Mesendoderm (in vitro differentiated cells): Measurements from ENCODE around the gene TRERF1.
"Not testable (repeated sequence)": the region's sequence is repeated elsewhere in the genome, so short reads cannot be mapped to it uniquely, and the experiment has no call there.

Experiments used
- DNase-seq: peaks from one replicate; pipeline ENCODE4 v3.0.0; 2013
- H2AK5ac ChIP-seq: 2 replicates; pipeline ENCODE4 v1.6.1; 2013; ENCODE audit warnings: low read length, inconsistent platforms
- H2BK120ac ChIP-seq: 2 replicates; pipeline ENCODE4 v1.6.1; 2013; ENCODE audit warnings: low read depth, mild to moderate bottlenecking, low read length, moderate library complexity, mixed read lengths
- H2BK15ac ChIP-seq: replicated peaks from 2 replicates; pipeline ENCODE4 v1.6.1; 2013; ENCODE audit warnings: low read depth, mild to moderate bottlenecking, moderate library complexity
- H2BK5ac ChIP-seq: 2 replicates; pipeline ENCODE4 v1.6.1; 2013; ENCODE audit warnings: low read length, inconsistent platforms
- H3K18ac ChIP-seq: 2 replicates; pipeline ENCODE4 v1.6.1; 2013; ENCODE audit warnings: mild to moderate bottlenecking, low read length, mixed read lengths
- H3K23ac ChIP-seq: one replicate; pipeline ENCODE4 v1.6.1; 2013; ENCODE audit warnings: low read length
- H3K27ac ChIP-seq: 2 replicates; pipeline ENCODE4 v1.5.1; 2013; ENCODE audit warnings: low read depth, mild to moderate bottlenecking, inconsistent platforms, low read length, moderate library complexity
- H3K27me3 ChIP-seq: 2 replicates; pipeline ENCODE4 v1.6.1; 2013; ENCODE audit warnings: low read length, control low read depth, mild to moderate bottlenecking, inconsistent platforms; ENCODE audit not compliant: insufficient read depth, poor library complexity
- H3K36me3 ChIP-seq: 2 replicates; pipeline ENCODE4 v1.6.1; 2013; ENCODE audit warnings: low read length, inconsistent platforms; ENCODE audit not compliant: control insufficient read depth, insufficient read depth
- H3K4ac ChIP-seq: one replicate; pipeline ENCODE4 v1.6.1; 2013; ENCODE audit warnings: low read depth, mild to moderate bottlenecking, low read length, moderate library complexity
- H3K4me1 ChIP-seq: 2 replicates; pipeline ENCODE4 v1.6.1; 2013; ENCODE audit warnings: low read depth, low read length, inconsistent platforms; ENCODE audit not compliant: control insufficient read depth
- H3K4me2 ChIP-seq: 2 replicates; pipeline ENCODE4 v1.6.1; 2013; ENCODE audit warnings: low read length
- H3K4me3 ChIP-seq: 2 replicates; pipeline ENCODE4 v1.5.1; 2013; ENCODE audit warnings: mild to moderate bottlenecking, low read length
- H3K56ac ChIP-seq: one replicate; pipeline ENCODE4 v1.6.1; 2013; ENCODE audit warnings: low read length
- H3K79me1 ChIP-seq: 2 replicates; pipeline ENCODE4 v1.6.1; 2013; ENCODE audit warnings: low read length, inconsistent platforms
- H3K79me2 ChIP-seq: 2 replicates; pipeline ENCODE4 v1.6.1; 2013; ENCODE audit warnings: mild to moderate bottlenecking, low read length; ENCODE audit not compliant: control insufficient read depth, insufficient read depth
- H3K9ac ChIP-seq: 2 replicates; pipeline ENCODE4 v1.6.1; 2013; ENCODE audit warnings: low read length, inconsistent platforms
- H4K5ac ChIP-seq: one replicate; pipeline ENCODE4 v1.6.1; 2013; ENCODE audit warnings: low read length
- H4K8ac ChIP-seq: one replicate; pipeline ENCODE4 v1.6.1; 2013; ENCODE audit warnings: low read depth, mild to moderate bottlenecking, control low read depth, low read length, moderate library complexity
- WGBS: extraction: QIAGEN DNeasy Blood & Tissue Kit; methylation state at CpG from one replicate; pipeline ENCODE4 v1.1.7; 2013; ENCODE audit warnings: low lambda C conversion rate, missing lambda C conversion rate; ENCODE audit not compliant: insufficient coverage; ENCODE audit errors: extremely low coverage; 5-methylcytosine and 5-hydroxymethylcytosine counted together

TRERF1 gene

GRCh38 chr6:42202131-42202915 lies 249.4 kb downstream of the TRERF1 start:
- not testable (repeated sequence) for H4K5ac ChIP-seq, H3K79me2 ChIP-seq, H3K56ac ChIP-seq, H3K36me3 ChIP-seq, H3K23ac ChIP-seq, H3K27me3 ChIP-seq, H3K4ac ChIP-seq, H3K4me1 ChIP-seq, H3K4me2 ChIP-seq, H3K27ac ChIP-seq, H4K8ac ChIP-seq, H2AK5ac ChIP-seq, H2BK15ac ChIP-seq, H2BK120ac ChIP-seq, H3K18ac ChIP-seq, DNase-seq, H3K79me1 ChIP-seq, H2BK5ac ChIP-seq, H3K4me3 ChIP-seq, H3K9ac ChIP-seq
- no CpG with 5 or more reads among the region's 13 CpGs for WGBS

- H3K56ac ChIP-seq, result no peak overlapping the region
- H3K36me3 ChIP-seq, result no peaks in the 10 kb centered on the region
- no peaks in the 10 kb centered on the region for H3K79me2 ChIP-seq
- no peak overlapping the region for H4K5ac ChIP-seq
- H3K4me1 ChIP-seq, result no peaks in the 10 kb centered on the region
- H3K79me1 ChIP-seq, result no peaks in the 10 kb centered on the region
- H2BK15ac ChIP-seq, result no peak overlapping the region
- H3K4me2 ChIP-seq, result no peak overlapping the region
- no peak overlapping the region for H3K27ac ChIP-seq
- no peak overlapping the region for H2BK120ac ChIP-seq
- WGBS, result no CpG with 5 or more reads among the region's 3 CpGs
- no peak overlapping the region for H3K9ac ChIP-seq
- no peak overlapping the region for H4K8ac ChIP-seq
- no peak for DNase-seq
- no peak overlapping the region for H3K23ac ChIP-seq
- no peaks in the 10 kb centered on the region for H3K27me3 ChIP-seq
- H2BK5ac ChIP-seq, result no peak overlapping the region
- H2AK5ac ChIP-seq, result no peak overlapping the region
- H3K4me3 ChIP-seq, result no peak overlapping the region
- H3K18ac ChIP-seq, result no peak overlapping the region
- no peak overlapping the region for H3K4ac ChIP-seq
Measured at GRCh38 chr6:42201382-42201781, 250.3 kb downstream of the TRERF1 start.

- Histone ChIP-seq H2BK120ac (no peak overlapping the region), H2AK5ac (no peak overlapping the region), H3K27me3 (no peaks in the 10 kb centered on the region), H3K79me2 (no peaks in the 10 kb centered on the region), H3K9ac (no peak overlapping the region), H3K4ac (no peak overlapping the region), H3K23ac (no peak overlapping the region), H3K79me1 (no peaks in the 10 kb centered on the region), H3K4me2 (no peak overlapping the region), H4K5ac (no peak overlapping the region), H3K27ac (no peak overlapping the region), H3K56ac (no peak overlapping the region), H2BK15ac (no peak overlapping the region), H2BK5ac (no peak overlapping the region), H3K4me1 (no peaks in the 10 kb centered on the region), H3K36me3 (no peaks in the 10 kb centered on the region), H3K18ac (no peak overlapping the region), H4K8ac (no peak overlapping the region), H3K4me3 (no peak overlapping the region)
- DNase-seq, result peak; percentile 22
- no CpG with 5 or more reads among the region's 1 CpG for WGBS
Measured at GRCh38 chr6:42200035-42200434, 251.7 kb downstream of the TRERF1 start.

GRCh38 chr6:42199106-42199981 lies 252.4 kb downstream of the TRERF1 start:
- no peaks in the 10 kb centered on the region for H3K79me1 ChIP-seq
- no peak overlapping the region for H3K23ac ChIP-seq
- no peak overlapping the region for H3K4me3 ChIP-seq
- H3K18ac ChIP-seq, result no peak overlapping the region
- no peaks in the 10 kb centered on the region for H3K4me1 ChIP-seq
- no peak overlapping the region for H3K56ac ChIP-seq
- H3K27me3 ChIP-seq, result no peaks in the 10 kb centered on the region
- no peak overlapping the region for H2BK120ac ChIP-seq
- H3K9ac ChIP-seq, result no peak overlapping the region
- no peak overlapping the region for H2BK15ac ChIP-seq
- H3K4me2 ChIP-seq, result no peak overlapping the region
- no peaks in the 10 kb centered on the region for H3K36me3 ChIP-seq
- no peak overlapping the region for H2AK5ac ChIP-seq
- H3K4ac ChIP-seq, result no peak overlapping the region
- H3K27ac ChIP-seq, result no peak overlapping the region
- no peaks in the 10 kb centered on the region for H3K79me2 ChIP-seq
- WGBS, result no CpG with 5 or more reads among the region's 5 CpGs
- no peak overlapping the region for H2BK5ac ChIP-seq
- DNase-seq, result no peak
- H4K8ac ChIP-seq, result no peak overlapping the region
- no peak overlapping the region for H4K5ac ChIP-seq

GRCh38 chr6:42197555-42198362 lies 254.0 kb downstream of the TRERF1 start:
- no peak overlapping the region for H3K27ac ChIP-seq
- H3K79me1 ChIP-seq, result no peaks in the 10 kb centered on the region
- H3K4me3 ChIP-seq, result no peak overlapping the region
- H3K4me2 ChIP-seq, result no peak overlapping the region
- WGBS, result 100% methylated on average over 1 of the region's 13 CpGs
- no peak overlapping the region for H4K8ac ChIP-seq
- H3K79me2 ChIP-seq, result no peaks in the 10 kb centered on the region
- H3K23ac ChIP-seq, result no peak overlapping the region
- no peak overlapping the region for H2BK5ac ChIP-seq
- no peak overlapping the region for H3K9ac ChIP-seq
- H3K4me1 ChIP-seq, result no peaks in the 10 kb centered on the region
- no peak overlapping the region for H3K56ac ChIP-seq
- no peak for DNase-seq
- H3K18ac ChIP-seq, result no peak overlapping the region
- no peak overlapping the region for H3K4ac ChIP-seq
- H3K27me3 ChIP-seq, result no peaks in the 10 kb centered on the region
- no peak overlapping the region for H4K5ac ChIP-seq
- H2BK120ac ChIP-seq, result no peak overlapping the region
- no peak overlapping the region for H2AK5ac ChIP-seq
- H3K36me3 ChIP-seq, result no peaks in the 10 kb centered on the region
- H2BK15ac ChIP-seq, result no peak overlapping the region
